Measurements from ENCODE around the gene PRKAB2.
"Not testable (repeated sequence)": the region's sequence is repeated elsewhere in the genome, so short reads cannot be mapped to it uniquely, and the experiment has no call there.

PRKAB2 gene

GRCh38 chr1:147201786-147202185, 29.5 kb upstream of the PRKAB2 start:
- Histone ChIP-seq H3K27me3 (replicated peaks; ENCODE audit: control insufficient read depth, insufficient read depth, low read length) (no peaks in the 10 kb centered on the region), H3K4me3 (replicated peaks; ENCODE audit: low read depth, low read length) (no peak overlapping the region), H3K36me3 (ENCODE audit: control insufficient read depth, insufficient read depth, low read length) (no peaks in the 10 kb centered on the region)
- no peak for DNase-seq (ENCODE audit: extremely low read depth, insufficient read length)
- TF ChIP-seq CTCF (IDR thresholded peaks at IDR 0.05; ENCODE audit: insufficient read depth, low read length, poor library complexity, severe bottlenecking) = no peak

GRCh38 chr1:147201276-147201675, 29.0 kb upstream of the PRKAB2 start:
- Histone ChIP-seq H3K27me3 (replicated peaks; ENCODE audit: control insufficient read depth, insufficient read depth, low read length) (no peaks in the 10 kb centered on the region), H3K4me3 (replicated peaks; ENCODE audit: low read depth, low read length) (no peak overlapping the region), H3K36me3 (ENCODE audit: control insufficient read depth, insufficient read depth, low read length) (no peaks in the 10 kb centered on the region)
- DNase-seq (ENCODE audit: extremely low read depth, insufficient read length) = no peak
- no peak for TF ChIP-seq CTCF (IDR thresholded peaks at IDR 0.05; ENCODE audit: insufficient read depth, low read length, poor library complexity, severe bottlenecking)

- H3K36me3 ChIP-seq (ENCODE audit: control insufficient read depth, insufficient read depth, low read length); DNase-seq (ENCODE audit: extremely low read depth, insufficient read length); H3K4me3 ChIP-seq (replicated peaks; ENCODE audit: low read depth, low read length); H3K27me3 ChIP-seq (replicated peaks; ENCODE audit: control insufficient read depth, insufficient read depth, low read length): not testable (repeated sequence)
Observed at GRCh38 chr1:147197324-147197723, 25.1 kb upstream of the PRKAB2 start.

GRCh38 chr1:147189514-147189913, 17.2 kb upstream of the PRKAB2 start:
- H3K4me3 ChIP-seq (replicated peaks; ENCODE audit: low read depth, low read length) = no peak overlapping the region
- H3K27me3 ChIP-seq (replicated peaks; ENCODE audit: control insufficient read depth, insufficient read depth, low read length) = no peaks in the 10 kb centered on the region
- no peak for TF ChIP-seq CTCF (IDR thresholded peaks at IDR 0.05; ENCODE audit: insufficient read depth, low read length, poor library complexity, severe bottlenecking)
- DNase-seq (ENCODE audit: extremely low read depth, insufficient read length) = no peak
- H3K36me3 ChIP-seq (ENCODE audit: control insufficient read depth, insufficient read depth, low read length) = no peaks in the 10 kb centered on the region

GRCh38 chr1:147185432-147185831, 13.2 kb upstream of the PRKAB2 start:
- no peak for TF ChIP-seq CTCF (IDR thresholded peaks at IDR 0.05; ENCODE audit: insufficient read depth, low read length, poor library complexity, severe bottlenecking)
- no peak for DNase-seq (ENCODE audit: extremely low read depth, insufficient read length)
- no peaks in the 10 kb centered on the region for H3K36me3 ChIP-seq (ENCODE audit: control insufficient read depth, insufficient read depth, low read length)
- H3K4me3 ChIP-seq (replicated peaks; ENCODE audit: low read depth, low read length) = no peak overlapping the region
- no peaks in the 10 kb centered on the region for H3K27me3 ChIP-seq (replicated peaks; ENCODE audit: control insufficient read depth, insufficient read depth, low read length)

- no peak for DNase-seq (ENCODE audit: extremely low read depth, insufficient read length)
- no peak overlapping the region for H3K4me3 ChIP-seq (replicated peaks; ENCODE audit: low read depth, low read length)
- no peaks in the 10 kb centered on the region for H3K36me3 ChIP-seq (ENCODE audit: control insufficient read depth, insufficient read depth, low read length)
- no peaks in the 10 kb centered on the region for H3K27me3 ChIP-seq (replicated peaks; ENCODE audit: control insufficient read depth, insufficient read depth, low read length)
- no peak for TF ChIP-seq CTCF (IDR thresholded peaks at IDR 0.05; ENCODE audit: insufficient read depth, low read length, poor library complexity, severe bottlenecking)
Observed at GRCh38 chr1:147177611-147178380, 5.5 kb upstream of the PRKAB2 start.

All from GM06990 (cell line).